ENCODE measurements around the gene ACOT11.

DNA sequence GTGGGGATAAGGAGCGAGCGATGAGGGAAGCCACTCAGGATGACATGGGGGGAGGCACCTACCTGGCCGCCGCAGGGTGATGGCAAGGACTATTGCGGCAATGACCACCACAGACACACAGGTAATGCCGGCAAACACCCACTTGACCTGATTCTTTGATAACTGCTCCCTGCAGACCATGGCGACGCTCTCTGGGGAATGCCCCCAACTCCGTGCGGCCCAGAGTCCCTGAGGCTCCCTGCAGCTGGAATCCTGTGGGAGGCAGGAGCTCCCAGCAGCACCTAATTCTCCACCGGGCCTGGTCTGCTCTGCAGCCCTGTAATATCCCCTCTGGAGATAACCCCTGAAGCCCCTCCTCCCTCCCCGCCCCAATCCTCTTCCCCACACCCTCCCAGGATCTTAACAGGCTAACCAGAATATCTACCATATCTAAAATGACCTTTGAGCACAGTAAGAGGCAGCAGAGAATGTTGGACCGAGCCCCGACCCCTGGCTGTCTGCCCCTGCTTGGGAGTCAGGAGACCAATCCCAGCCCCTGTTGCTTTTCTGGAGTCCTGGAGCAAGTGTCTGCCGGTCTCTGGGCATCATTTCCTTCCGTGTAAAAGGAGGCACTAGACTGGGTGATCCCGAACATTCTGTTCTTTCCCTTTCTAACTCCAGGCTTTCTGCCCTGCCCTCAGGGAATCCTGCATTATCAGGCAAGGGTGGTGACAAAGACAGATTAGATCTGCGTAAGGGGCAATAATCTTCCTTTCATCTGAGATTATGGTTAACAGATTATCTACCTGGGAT, 75.4 kb downstream of the ACOT11 start, which contains the start of gene FAM151A:
- TF ChIP-seq, protein P1, sequence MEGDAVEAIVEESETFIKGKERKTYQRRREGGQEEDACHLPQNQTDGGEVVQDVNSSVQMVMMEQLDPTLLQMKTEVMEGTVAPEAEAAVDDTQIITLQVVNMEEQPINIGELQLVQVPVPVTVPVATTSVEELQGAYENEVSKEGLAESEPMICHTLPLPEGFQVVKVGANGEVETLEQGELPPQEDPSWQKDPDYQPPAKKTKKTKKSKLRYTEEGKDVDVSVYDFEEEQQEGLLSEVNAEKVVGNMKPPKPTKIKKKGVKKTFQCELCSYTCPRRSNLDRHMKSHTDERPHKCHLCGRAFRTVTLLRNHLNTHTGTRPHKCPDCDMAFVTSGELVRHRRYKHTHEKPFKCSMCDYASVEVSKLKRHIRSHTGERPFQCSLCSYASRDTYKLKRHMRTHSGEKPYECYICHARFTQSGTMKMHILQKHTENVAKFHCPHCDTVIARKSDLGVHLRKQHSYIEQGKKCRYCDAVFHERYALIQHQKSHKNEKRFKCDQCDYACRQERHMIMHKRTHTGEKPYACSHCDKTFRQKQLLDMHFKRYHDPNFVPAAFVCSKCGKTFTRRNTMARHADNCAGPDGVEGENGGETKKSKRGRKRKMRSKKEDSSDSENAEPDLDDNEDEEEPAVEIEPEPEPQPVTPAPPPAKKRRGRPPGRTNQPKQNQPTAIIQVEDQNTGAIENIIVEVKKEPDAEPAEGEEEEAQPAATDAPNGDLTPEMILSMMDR (optimal IDR thresholded peaks at IDR 0.05 in 1 of 3, IDR thresholded peaks at IDR 0.05 in 1 of 3, conservative IDR thresholded peaks at IDR 0.05 in 1 of 3; ENCODE audit: extremely low read depth in 1 of 3, insufficient read depth in 2 of 3, low read length in 3 of 3): no peak
- TF ChIP-seq EZH2 (IDR thresholded peaks at IDR 0.05; ENCODE audit: low read length): no peak
